DLD1 (cell line): ENCODE measurements around the gene ZSCAN5B.

Experiments used
- in situ Hi-C: cut with HindIII; loops from 2 replicates; pipeline ENCODE4 v1.10.0; 2017; ENCODE audit warnings: low sequenced_read_pairs

The ZSCAN5B gene

GRCh38 chr19:56147307-56147706 lies 50.3 kb downstream of the ZSCAN5B start:
- in situ Hi-C loops: no loop called here

- in situ Hi-C loops: no loop called here
Observed at GRCh38 chr19:56146904-56147303, 50.7 kb downstream of the ZSCAN5B start.

GRCh38 chr19:56145698-56146097 lies 51.9 kb downstream of the ZSCAN5B start:
- in situ Hi-C loops: no loop called here

- in situ Hi-C loops: no loop called here
Observed at GRCh38 chr19:56144831-56145230, 52.8 kb downstream of the ZSCAN5B start.

- in situ Hi-C loops: no loop called here
Observed at GRCh38 chr19:56144376-56144775, 53.2 kb downstream of the ZSCAN5B start.

GRCh38 chr19:56142897-56143434 lies 54.6 kb downstream of the ZSCAN5B start:
- in situ Hi-C loops: no loop called here

GRCh38 chr19:56142087-56142787 lies 55.3 kb downstream of the ZSCAN5B start:
- in situ Hi-C loops: no loop called here

- in situ Hi-C loops: no loop called here
Observed at GRCh38 chr19:56141417-56141993, 56.1 kb downstream of the ZSCAN5B start.

GRCh38 chr19:56140583-56141416 lies 56.8 kb downstream of the ZSCAN5B start, which contains the start of gene ZNF444:
Gene ZNF444, plus strand, starts transcription at chr19:56141287. Its CDS starts 5,625 bp downstream, at chr19:56146912.
- in situ Hi-C loops: no loop called here

GRCh38 chr19:56139847-56140582 lies 57.6 kb downstream of the ZSCAN5B start:
- in situ Hi-C loops: no loop called here
